ENCODE results near the gene STIL. TPM values are rescaled to one million over a fixed set of nuclear protein-coding genes. Genes with fewer than 3 reads are reported as not detected.
A peak's percentile ranks its signal among the peaks of the same experiment; 100 is the strongest.
"Not testable (repeated sequence)": the region's sequence is repeated elsewhere in the genome, so short reads cannot be mapped to it uniquely, and the experiment has no call there.

STIL gene
- total RNA-seq, 2 donors from 2014 or later, result 9.6 to 22.0 TPM

- DNase-seq, result no peak
- intact Hi-C loops (cut with DNase I), result no loop called here
- H3K4me3 ChIP-seq, result no peak overlapping the region
- TF ChIP-seq, protein P1, sequence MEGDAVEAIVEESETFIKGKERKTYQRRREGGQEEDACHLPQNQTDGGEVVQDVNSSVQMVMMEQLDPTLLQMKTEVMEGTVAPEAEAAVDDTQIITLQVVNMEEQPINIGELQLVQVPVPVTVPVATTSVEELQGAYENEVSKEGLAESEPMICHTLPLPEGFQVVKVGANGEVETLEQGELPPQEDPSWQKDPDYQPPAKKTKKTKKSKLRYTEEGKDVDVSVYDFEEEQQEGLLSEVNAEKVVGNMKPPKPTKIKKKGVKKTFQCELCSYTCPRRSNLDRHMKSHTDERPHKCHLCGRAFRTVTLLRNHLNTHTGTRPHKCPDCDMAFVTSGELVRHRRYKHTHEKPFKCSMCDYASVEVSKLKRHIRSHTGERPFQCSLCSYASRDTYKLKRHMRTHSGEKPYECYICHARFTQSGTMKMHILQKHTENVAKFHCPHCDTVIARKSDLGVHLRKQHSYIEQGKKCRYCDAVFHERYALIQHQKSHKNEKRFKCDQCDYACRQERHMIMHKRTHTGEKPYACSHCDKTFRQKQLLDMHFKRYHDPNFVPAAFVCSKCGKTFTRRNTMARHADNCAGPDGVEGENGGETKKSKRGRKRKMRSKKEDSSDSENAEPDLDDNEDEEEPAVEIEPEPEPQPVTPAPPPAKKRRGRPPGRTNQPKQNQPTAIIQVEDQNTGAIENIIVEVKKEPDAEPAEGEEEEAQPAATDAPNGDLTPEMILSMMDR (IDR thresholded peaks at IDR 0.05), result no peak
- no peak overlapping the region for H3K27ac ChIP-seq
- no peaks in the 10 kb centered on the region for H3K9me3 ChIP-seq
- no peaks in the 10 kb centered on the region for H3K36me3 ChIP-seq
- H3K4me1 ChIP-seq, result no peaks in the 10 kb centered on the region
- no peak overlapping the region for H3K9ac ChIP-seq (ENCODE audit: low read depth in 2 of 2, low read length in 2 of 2)
- H3K27me3 ChIP-seq, result no peaks in the 10 kb centered on the region
Observed at GRCh38 chr1:47280142-47280541, 33.8 kb downstream of the STIL start.

GRCh38 chr1:47276850-47277249, 37.1 kb downstream of the STIL start:
- no peak for DNase-seq
- intact Hi-C loops (cut with DNase I), result no loop called here
- H3K4me1 ChIP-seq, result no peaks in the 10 kb centered on the region
- no peak overlapping the region for H3K27ac ChIP-seq
- H3K9me3 ChIP-seq, result no peaks in the 10 kb centered on the region
- TF ChIP-seq, protein P1 (IDR thresholded peaks at IDR 0.05), result no peak
- no peaks in the 10 kb centered on the region for H3K27me3 ChIP-seq
- H3K36me3 ChIP-seq, result no peaks in the 10 kb centered on the region
- H3K9ac ChIP-seq (ENCODE audit: low read depth in 2 of 2, low read length in 2 of 2), result no peak overlapping the region
- no peak overlapping the region for H3K4me3 ChIP-seq

- H3K4me1 ChIP-seq; H3K27me3 ChIP-seq; H3K9me3 ChIP-seq; DNase-seq; H3K27ac ChIP-seq; H3K9ac ChIP-seq (ENCODE audit: low read depth in 2 of 2, low read length in 2 of 2); intact Hi-C loops (cut with DNase I); H3K4me3 ChIP-seq; H3K36me3 ChIP-seq: not testable (repeated sequence)
Observed at GRCh38 chr1:47275811-47276210, 38.1 kb downstream of the STIL start.

- H3K27me3 ChIP-seq; H3K9me3 ChIP-seq; H3K36me3 ChIP-seq; DNase-seq; H3K4me1 ChIP-seq; H3K4me3 ChIP-seq; H3K9ac ChIP-seq (ENCODE audit: low read depth in 2 of 2, low read length in 2 of 2); intact Hi-C loops (cut with DNase I); H3K27ac ChIP-seq: not testable (repeated sequence)
Observed at GRCh38 chr1:47265529-47265928, 48.4 kb downstream of the STIL start.

DNA sequence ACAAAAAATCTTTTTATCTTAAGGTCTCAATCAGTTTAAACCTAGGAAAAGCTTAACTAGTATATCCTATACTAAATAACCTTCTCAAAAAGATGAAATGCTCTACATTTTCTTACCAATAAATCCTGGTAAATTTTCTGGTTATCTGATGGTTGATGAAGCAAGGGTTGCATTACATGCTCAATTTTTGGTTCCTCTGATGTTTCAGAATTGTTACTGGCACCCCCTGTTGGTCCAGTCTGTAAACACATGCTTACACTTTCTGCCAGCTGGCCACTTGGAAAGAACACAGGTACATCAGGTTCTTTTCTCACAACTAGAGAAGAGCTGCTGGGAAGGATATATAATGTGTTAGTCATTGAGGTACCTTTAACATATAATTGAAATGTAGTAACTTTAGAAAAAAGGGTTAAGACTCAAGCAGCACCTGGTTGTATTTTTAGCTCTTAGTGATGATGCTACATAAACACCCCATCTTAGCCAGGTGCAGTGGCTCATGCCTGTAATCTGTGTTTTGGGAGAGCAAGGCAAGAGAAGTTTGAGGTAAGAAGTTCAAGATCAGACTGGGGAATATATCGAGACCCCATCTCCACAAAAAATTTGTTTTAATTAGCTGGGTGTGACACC, 51.0 kb downstream of the STIL start:
- Histone ChIP-seq H3K27me3 (no peaks in the 10 kb centered on the region), H3K36me3 (no peaks in the 10 kb centered on the region), H3K9me3 (no peaks in the 10 kb centered on the region), H3K9ac (ENCODE audit: low read depth in 2 of 2, low read length in 2 of 2) (no peak overlapping the region), H3K4me3 (no peak overlapping the region), H3K27ac (no peak overlapping the region), H3K4me1 (no peaks in the 10 kb centered on the region)
- TF ChIP-seq, protein P1 (IDR thresholded peaks at IDR 0.05), result peak; percentile 52
- intact Hi-C loops (cut with DNase I), result loop anchor here (2.0 kb wide), 1 partner anchor 84 kb away; no protein-coding TSS in a partner anchor
- peak; percentile 60 for DNase-seq

DNA sequence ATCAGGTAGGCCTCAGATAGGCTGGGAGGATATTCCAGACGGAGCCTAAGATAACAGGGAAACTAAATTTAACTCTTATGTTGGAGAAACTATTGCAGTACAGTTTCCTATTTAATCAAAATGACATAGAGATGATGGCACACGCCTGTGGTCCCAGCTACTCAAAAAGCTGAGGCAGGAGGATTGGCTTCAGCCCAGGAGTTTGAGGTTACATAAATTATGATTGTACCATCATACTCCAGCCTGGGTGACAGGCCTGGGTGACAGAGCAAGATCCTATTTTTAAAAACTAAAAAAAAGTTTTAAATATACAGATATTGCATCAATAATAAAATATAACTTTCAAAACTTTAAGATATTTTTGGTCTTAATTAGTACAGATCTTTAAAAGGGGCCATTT, 56.7 kb downstream of the STIL start:
- H3K4me1 ChIP-seq, result no peaks in the 10 kb centered on the region
- no peak overlapping the region for H3K4me3 ChIP-seq
- no peaks in the 10 kb centered on the region for H3K27me3 ChIP-seq
- no peak overlapping the region for H3K9ac ChIP-seq (ENCODE audit: low read depth in 2 of 2, low read length in 2 of 2)
- no peaks in the 10 kb centered on the region for H3K9me3 ChIP-seq
- no peak overlapping the region for H3K27ac ChIP-seq
- TF ChIP-seq, protein P1 (IDR thresholded peaks at IDR 0.05), result no peak
- intact Hi-C loops (cut with DNase I), result no loop called here
- no peak for DNase-seq
- no peaks in the 10 kb centered on the region for H3K36me3 ChIP-seq

Measured in colonic mucosa (tissue), 4 donors.